DMS153 treated with DMSO at 0.1 percent for 48 hours (cell line): ENCODE data around the gene MROH8.
"Not testable (repeated sequence)": the region's sequence is repeated elsewhere in the genome, so short reads cannot be mapped to it uniquely, and the experiment has no call there.

Experiments used
- DNase-seq: peaks from one replicate; lab custom pipeline; 2025; ENCODE audit not compliant: unreplicated experiment; lab: John Stamatoyannopoulos, UW

The MROH8 gene

DNA sequence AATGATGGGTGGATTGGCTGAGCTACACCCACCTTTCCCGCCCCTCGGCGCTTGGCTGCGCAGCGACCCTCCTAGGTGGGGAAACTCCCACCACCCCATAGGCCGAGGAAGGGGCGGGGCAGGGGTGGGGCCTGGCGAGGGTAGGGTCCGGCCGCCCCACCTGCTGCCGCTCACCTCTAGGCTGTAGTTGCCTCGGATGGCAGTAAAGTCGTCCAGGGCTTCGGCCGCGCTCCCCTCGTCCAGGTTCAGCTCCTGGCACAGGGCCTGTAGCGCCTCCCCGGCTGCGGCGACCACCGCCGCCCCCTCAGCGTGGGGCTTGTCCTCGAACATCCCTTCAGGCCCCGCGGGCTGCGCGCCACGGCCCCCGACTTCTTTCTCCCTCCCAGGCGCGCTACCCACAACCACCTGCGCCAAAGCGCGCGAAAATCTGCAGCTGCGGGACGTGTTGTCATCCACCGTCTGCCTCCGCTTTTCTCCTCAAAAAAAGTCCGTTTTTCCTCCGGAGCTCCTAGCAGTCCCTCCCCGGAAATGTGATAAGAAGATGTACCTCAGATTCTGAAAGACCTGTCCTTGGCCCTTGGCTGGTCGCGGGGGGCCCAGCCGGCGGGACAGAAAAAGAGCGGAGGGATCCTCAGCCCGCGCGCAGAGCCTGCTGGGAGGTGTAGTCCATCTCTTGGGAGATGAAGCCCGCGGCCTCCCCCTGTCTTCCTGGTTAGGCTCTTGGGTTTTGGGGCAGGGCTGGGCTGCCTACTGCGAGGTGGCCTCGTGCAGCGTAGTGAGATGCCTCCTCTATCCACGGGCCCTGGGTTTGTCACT lies 83.5 kb downstream of the MROH8 start, which contains the start of gene RBL1:
Gene RBL1 (minus strand): TSS at position 399 of the 816 bp plus-strand sequence. CDS start 69 bp downstream, at position 330.
- peak; percentile 93 for DNase-seq

- DNase-seq: peak; percentile 13
These were observed 84.2 kb downstream of the MROH8 start for GRCh38 chr20:37095108-37095598.

- no peak for DNase-seq
These were observed 88.9 kb downstream of the MROH8 start for GRCh38 chr20:37090407-37090806.

GRCh38 chr20:37081717-37082289 lies 97.5 kb downstream of the MROH8 start:
- no peak for DNase-seq

- DNase-seq: no peak
These were observed 102.3 kb downstream of the MROH8 start for GRCh38 chr20:37077009-37077408.

DNA sequence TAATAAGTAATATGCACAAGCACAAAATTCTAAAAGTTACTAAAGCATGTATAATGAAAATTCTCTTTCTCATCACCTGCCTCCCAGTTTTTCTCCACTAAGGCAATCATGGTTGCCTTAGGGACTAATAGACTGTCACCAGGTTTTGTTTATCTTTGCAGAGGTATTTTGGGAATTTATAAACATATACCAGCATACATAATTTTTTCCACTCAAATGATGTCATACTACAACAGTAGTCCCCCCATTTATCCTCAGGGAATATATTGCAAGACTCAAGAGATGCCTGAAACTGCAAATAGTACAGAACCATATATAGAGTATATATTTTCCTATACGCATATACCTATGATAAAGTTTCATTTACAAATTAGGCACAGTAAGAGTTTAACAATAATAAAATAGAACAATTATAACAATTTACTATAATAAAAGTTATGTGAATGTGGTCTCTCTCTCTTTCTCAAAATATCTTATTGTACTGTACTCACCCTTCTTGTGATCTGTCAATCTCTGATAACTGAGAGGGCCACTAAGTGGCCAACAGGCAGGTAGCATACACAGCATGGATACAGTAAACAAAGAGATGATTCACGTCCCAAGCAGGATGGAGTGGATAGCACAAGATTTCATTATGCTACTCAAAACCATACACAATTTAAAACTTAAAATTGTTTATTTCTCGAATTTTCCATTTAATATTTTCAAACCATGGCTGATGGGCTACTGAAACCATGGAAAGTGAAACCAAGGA lies 103.2 kb downstream of the MROH8 start:
- DNase-seq: no peak

DNA sequence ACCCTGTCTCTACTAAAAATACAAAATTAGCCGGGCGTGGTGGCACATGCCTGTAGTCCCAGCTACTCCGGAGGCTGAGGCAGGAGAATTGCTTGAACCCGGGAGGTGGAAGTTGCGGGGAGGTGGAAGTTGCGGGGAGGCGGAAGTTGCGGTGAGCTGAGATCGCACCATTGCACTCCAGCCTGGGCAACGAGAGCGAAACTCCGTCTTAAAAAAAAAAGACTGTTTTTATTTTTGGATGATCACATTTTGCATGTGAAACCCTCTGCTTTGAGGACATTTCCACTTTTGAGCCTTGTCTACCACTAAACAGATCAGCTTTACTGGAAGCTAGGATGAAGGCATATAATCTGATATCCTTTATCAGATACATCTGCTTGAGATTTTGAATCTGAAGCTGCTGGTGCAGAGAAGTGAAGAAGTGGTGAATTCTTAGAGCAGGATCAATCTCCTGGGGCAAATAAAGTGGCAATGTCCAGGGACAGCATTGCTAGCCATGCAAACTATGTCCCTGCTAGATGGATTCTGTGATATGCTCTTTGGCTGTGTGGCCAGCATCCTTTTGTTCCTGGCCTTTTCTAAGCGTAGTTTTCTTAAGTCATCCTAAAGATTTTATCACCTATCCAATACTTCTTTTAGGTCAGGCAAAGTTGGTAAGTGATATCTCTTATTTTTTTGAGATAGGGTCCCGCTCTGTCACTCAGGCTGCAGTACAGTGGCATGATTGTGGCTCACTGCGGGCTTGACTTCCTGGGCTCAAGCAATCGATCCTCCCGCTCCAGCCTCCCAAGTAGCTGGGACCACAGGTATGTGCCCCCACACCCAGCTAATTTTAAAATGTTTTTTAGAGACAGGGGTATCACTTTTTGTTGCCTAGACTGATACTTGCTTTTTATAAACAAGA lies 106.8 kb downstream of the MROH8 start:
- no peak for DNase-seq

GRCh38 chr20:37071481-37071911 lies 107.9 kb downstream of the MROH8 start:
- no peak for DNase-seq

GRCh38 chr20:37069563-37069962 lies 109.8 kb downstream of the MROH8 start:
- not testable (repeated sequence) for DNase-seq

GRCh38 chr20:37066168-37066567 lies 113.2 kb downstream of the MROH8 start:
- no peak for DNase-seq

GRCh38 chr20:37055276-37055675 lies 124.1 kb downstream of the MROH8 start:
- DNase-seq: no peak

GRCh38 chr20:37053230-37053950 lies 126.0 kb downstream of the MROH8 start:
- no peak for DNase-seq
